GM19372 (cell line): Measurements from ENCODE around the gene GDNF.

Experiments
- ATAC-seq: cut with Tn5 transposase; IDR thresholded peaks from one replicate; pipeline ENCODE4 v1.9.1; 2021; ENCODE audit warnings: mild to moderate bottlenecking, low read depth, moderate library complexity; ENCODE audit not compliant: unreplicated experiment

Gene GDNF

GRCh38 chr5:37849641-37850040 lies 9.8 kb upstream of the GDNF start:
- ATAC-seq, result no peak

- peak; percentile 79 for ATAC-seq
Measured at GRCh38 chr5:37847978-37848425, 8.2 kb upstream of the GDNF start.

DNA sequence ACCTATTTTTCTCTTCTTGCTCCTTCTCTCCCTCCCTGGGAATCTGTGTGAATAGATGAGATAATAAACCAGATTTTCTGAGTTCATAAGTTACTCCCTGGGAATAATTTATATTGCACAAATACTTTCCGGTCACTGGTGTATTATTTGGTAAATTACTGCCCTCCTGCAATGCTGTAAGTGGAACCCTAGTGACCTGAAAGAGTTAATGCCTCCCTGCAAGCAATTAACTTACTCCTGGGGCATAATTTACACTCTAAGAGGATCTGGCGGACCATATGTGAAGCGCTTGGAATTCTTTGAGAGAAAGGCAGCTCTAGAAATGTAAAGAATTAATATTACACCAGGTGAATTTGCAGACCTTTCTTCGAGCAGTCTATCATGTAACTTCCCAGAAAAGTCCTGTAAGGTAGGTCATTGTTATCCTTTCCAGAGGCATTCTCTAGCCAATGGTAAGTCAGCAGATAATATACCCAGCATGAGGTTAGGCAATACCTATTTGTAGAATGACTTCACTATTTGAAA lies 7.0 kb upstream of the GDNF start:
- no peak for ATAC-seq

- ATAC-seq, result no peak
Measured at GRCh38 chr5:37844009-37844408, 4.2 kb upstream of the GDNF start.

GRCh38 chr5:37842048-37842447 lies 2.2 kb upstream of the GDNF start:
- no peak for ATAC-seq

- ATAC-seq, result no peak
Measured at GRCh38 chr5:37841203-37841602, 1.4 kb upstream of the GDNF start.

DNA sequence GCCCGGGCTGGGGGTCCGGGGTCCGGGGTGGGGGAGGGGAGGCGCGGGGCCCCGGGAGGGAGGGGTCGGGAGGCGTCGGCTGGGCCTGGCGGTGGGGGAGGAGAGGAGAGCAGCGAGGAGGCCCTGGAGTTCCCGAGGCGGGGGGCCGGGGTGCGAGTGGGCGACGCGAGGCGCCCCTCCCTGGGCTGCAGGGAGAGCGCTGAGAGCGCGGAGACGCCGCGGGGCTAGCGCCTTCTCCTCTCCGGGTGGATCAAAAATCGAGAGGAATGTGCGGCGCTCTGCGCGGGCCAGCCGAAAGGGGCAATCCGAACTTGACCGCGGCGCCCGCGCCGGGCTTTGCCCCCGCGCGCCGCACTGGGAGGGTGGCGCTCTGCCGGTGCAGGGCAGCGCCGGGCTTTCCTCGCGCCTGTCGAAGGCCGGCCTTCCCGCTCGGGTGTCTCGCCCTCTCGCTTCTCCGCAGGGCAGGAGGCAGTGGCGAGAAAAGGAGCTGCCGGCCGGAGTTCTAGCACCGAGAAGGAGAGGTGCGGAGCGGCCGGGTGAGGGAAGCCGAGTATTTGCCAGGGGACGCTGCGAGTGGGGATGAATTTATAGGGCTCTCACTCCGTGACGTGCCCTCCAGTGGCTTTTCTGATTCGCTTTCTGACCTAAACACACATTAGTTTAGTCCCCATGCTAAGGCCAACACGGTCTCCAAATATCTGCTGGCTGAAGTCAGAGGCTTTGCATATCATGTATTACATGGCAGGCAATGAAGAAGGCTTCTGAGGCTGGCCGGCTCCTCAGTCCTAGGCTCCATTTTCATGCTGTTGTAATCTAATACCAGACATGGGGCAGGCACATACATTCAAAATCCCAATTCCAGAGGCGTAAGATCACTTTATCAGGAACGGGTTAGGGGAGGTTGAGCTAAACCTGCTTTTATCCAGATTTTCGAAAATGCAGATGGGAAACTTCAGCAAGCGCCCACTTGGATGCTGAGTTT lies 503 bp upstream of the GDNF start:
- ATAC-seq, result no peak

GRCh38 chr5:37838933-37839341 lies 904 bp downstream of the GDNF start:
- ATAC-seq, result no peak

GRCh38 chr5:37838152-37838932 lies 1.5 kb downstream of the GDNF start:
- no peak for ATAC-seq

DNA sequence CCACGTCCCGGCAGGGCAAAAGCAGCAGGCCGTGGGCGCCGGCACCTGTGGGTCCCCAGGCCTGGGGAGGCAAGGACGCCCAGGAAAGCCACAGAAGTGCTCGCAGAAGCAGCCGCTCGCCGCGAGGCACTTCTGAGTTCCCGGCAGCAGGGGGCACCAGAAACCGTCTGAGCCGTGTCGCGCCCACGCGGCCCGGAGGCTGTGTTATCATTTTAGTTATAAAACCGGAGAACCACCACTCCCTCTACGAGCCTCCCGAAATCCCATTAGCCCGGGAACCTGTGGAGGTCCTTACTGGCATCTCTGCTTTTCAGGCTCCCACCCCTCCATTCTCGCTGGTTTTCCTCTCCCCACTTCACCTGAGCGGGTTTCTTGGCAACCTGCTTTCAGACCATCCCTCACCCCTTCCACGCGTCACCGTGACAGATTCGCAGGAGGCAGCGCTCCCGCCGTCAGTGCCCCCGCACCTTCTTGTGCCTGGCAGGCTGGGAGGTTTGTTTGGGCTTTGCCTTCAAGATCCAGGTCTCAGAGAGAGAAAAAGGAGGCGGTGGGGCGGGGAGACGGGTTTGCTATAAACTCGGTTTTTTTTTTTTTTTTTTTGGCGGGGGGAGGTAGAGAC lies 2.3 kb downstream of the GDNF start:
- peak; percentile 50 for ATAC-seq

GRCh38 chr5:37836592-37837413 lies 3.0 kb downstream of the GDNF start:
- ATAC-seq, result no peak

DNA sequence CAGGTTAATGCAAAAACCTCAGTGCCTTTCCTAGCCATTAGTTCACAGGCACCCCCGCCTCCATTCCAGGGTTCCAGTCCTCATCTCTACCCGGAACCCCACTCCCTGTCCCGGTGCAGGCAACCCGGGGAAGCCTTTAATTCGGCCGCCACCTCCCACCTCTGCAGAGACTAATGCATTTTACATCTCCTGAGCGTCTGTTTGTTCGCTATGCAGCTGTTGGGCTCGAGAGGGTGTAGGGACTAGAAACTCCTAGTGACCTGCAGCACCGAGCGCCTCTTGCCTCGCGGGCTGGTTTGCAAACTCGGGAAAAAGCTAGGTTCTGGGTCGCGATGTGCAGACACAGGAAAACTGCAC lies 3.6 kb downstream of the GDNF start:
- no peak for ATAC-seq

DNA sequence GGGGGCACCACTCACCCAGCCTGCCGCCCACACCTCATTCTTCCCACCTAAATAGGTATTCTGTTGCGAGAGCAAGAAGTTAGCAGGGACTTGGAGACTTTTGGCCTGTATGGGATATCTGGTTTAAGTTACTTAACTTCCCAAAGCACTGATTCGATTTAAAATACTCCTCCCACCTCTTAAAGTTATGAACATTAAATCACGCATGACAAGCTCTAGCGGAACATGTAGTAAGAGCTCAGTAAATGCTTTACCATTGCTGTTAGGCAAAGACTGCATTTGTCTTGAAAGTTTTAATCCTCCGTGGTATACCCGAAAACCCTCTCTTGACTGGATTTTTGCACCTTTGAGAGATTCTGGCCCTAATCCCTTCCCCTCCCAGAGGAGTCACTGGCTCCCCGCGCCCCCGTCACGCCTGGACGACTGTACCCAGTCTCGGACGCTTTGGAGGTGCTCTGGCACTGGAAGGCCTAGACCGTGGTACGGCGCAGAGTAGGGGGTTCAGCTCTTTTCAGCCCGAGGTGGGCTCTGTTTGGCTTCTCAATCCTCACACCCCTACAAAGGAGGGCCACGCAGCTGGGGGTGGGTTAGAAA lies 4.4 kb downstream of the GDNF start:
- no peak for ATAC-seq

DNA sequence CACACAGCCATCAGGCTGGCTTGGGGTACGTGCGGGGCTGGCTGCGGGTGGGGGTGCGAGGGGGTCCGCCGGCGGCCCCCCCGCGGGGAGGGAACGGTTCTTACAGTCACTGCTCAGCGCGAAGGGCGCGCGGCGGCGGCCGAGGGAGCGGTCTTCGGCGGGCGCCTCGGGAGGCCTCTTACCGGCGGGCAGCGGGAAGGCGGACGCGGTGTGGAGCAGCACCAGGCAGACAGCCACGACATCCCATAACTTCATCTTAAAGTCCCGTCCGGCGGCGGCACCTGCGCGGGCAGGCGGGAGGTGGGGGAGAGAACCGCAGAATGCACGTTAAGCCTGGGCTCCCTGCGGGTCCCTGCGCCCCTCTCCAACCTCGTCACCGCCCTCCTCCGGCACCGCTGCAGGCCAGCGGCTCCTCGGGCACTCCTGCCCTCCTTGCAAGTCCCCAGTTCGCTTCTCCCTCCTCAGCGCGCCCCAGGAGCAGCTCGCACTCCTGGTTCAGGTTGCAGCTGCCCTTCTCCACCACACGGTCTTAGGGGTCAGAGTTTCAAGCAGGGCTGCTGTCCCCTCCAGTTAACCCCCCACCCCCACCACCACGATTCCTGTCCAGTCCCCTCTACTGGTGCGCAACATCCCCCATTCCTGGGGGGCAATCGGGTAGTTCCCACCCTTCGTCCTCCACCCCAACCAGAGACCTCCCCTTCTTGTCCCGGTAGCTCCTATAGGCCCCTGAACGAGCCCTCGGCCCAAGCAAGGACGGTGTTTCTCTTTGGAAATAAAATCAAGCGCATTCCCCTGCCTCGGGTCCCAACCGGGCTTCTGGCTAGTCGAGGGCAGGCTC lies 5.1 kb downstream of the GDNF start:
- ATAC-seq, result no peak

DNA sequence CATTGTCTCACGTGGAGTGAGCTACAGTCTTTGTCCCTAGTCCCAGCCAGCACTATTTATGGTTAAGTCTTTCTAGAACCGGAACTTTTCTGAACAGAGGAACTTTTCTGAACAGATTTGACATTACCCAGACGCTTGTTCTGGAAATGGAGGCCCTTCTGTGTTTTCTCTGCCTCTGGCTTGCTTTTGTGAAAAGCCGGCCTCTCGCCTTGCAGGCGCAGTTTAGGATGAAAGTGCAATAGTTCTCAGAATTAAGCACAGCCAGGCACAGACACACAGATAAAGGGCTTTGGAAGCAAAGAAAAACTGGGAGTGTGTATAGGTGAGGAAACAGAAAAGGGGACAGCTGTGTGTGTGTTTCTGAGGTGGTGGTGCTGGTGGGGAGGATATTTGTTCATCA lies 5.9 kb downstream of the GDNF start:
- no peak for ATAC-seq

DNA sequence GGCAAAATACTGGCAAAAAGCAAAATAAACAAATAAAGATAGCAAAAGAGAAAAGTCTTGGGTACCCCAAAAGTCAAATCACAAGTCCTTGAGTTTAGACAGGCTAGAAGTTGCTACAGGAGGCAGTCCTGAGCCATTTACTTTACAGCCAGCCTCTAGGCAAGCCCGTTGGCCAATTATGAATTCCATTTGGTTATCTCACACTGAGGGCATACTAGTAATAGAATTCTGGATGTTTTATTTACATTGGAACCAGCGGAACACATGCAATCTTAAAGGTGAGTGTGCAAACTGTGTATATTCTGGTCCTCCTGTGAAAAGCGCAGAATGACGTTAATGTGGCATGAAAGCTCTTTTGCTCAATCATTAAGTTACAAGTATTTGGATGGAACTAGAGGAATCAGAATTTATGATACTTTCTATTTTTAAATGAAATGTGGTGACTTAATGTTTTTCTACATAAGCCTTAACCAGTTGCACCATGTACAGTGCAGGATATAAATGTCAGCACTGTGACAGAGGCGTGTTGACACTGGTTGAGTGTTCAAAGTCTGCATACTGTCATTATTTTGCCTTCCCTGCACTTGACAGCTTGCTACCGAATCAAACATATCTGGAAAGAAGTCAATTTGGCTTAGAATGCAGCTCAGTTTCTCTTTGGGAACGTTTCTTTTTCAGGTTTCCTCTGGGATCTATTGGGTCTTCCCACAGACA lies 7.9 kb downstream of the GDNF start:
- no peak for ATAC-seq

GRCh38 chr5:37830348-37830747 lies 9.5 kb downstream of the GDNF start:
- ATAC-seq, result no peak

- ATAC-seq, result no peak
Measured at GRCh38 chr5:37825334-37825915, 14.4 kb downstream of the GDNF start.
